ENCODE data around the gene KCNV2. TPM values are rescaled to one million over a fixed set of nuclear protein-coding genes. Genes with fewer than 3 reads are reported as not detected.

Gene KCNV2
- total and polyA plus RNA-seq, 10 donors = not detected

GRCh38 chr9:2777454-2777853 is 60.1 kb downstream of the KCNV2 start:
- intact Hi-C loops (cut with DNase I; ENCODE audit: low total_unique reads) = no loop called here
- H3K4me3 ChIP-seq = no peak overlapping the region
- 95 to 100% (median 98%) methylated on average over 3 of the region's 3 CpGs for WGBS, 5 donors
- no peak for TF ChIP-seq POLR2AphosphoS5 (IDR thresholded peaks at IDR 0.05)
- no peak for TF ChIP-seq POLR2A (IDR thresholded peaks at IDR 0.05)
- TF ChIP-seq CTCF (IDR thresholded peaks at IDR 0.05 in 8 of 11, conservative IDR thresholded peaks at IDR 0.05 in 3 of 11) = no peak
- H3K36me3 ChIP-seq = peaks cover 0 to 100% (median 63%) of the 10 kb centered on the region in 6 donors
- H3K27me3 ChIP-seq (replicated peaks in 1 of 7) = no peaks in the 10 kb centered on the region
- H3K27ac ChIP-seq = no peak overlapping the region
- no peak for DNase-seq
- peaks cover 3 to 66% (median 59%) of the 10 kb centered on the region in 8 donors for H3K9me3 ChIP-seq
- no peaks in the 10 kb centered on the region for H3K4me1 ChIP-seq

GRCh38 chr9:2778816-2779215 is 61.5 kb downstream of the KCNV2 start:
- WGBS, 5 donors = 88 to 94% (median 91%) methylated on average over 2 of the region's 2 CpGs
- H3K4me1 ChIP-seq = no peaks in the 10 kb centered on the region
- no peaks in the 10 kb centered on the region for H3K27me3 ChIP-seq (replicated peaks in 1 of 7)
- no peak for DNase-seq
- TF ChIP-seq CTCF (IDR thresholded peaks at IDR 0.05 in 8 of 11, conservative IDR thresholded peaks at IDR 0.05 in 3 of 11) (no peak), POLR2A (IDR thresholded peaks at IDR 0.05) (no peak), POLR2AphosphoS5 (IDR thresholded peaks at IDR 0.05) (no peak)
- no peak overlapping the region for H3K27ac ChIP-seq
- H3K36me3 ChIP-seq = peaks cover 0 to 100% (median 49%) of the 10 kb centered on the region in 6 donors
- H3K4me3 ChIP-seq = no peak overlapping the region
- intact Hi-C loops (cut with DNase I; ENCODE audit: low total_unique reads) = no loop called here
- H3K9me3 ChIP-seq = peaks cover 3 to 53% (median 48%) of the 10 kb centered on the region in 8 donors

Other genes starting within 250 kb of the KCNV2 start
- 10 to 100 TPM in 5 of 7 donors, 1 to 10 TPM in 2; 5.4 to 32.6 (median 10.5) TPM for gene VLDLR, start 95.7 kb upstream of the KCNV2 start, total RNA-seq
- 1 to 10 TPM; 1.3 to 2.5 (median 1.6) TPM for gene VLDLR, start 95.7 kb upstream of the KCNV2 start, polyA plus RNA-seq
- 10 to 100 TPM; 21.9 to 58.5 (median 37.5) TPM for gene PUM3, start 126.6 kb downstream of the KCNV2 start, total RNA-seq
- 10 to 100 TPM; 20.9 to 48.4 (median 39.6) TPM for gene PUM3, start 126.6 kb downstream of the KCNV2 start, polyA plus RNA-seq